Hematopoietic multipotent progenitor cell treated with erythropoietin and hydrocortisone succinate and interleukin-3 and kit ligand, for 15 days (in vitro differentiated cells): ENCODE data around the gene ASTN1.

Source experiments
- DNase-seq: peaks from one replicate; pipeline ENCODE4 v3.0.0-alpha.2; 2015; ENCODE audit warnings: low spot score

The ASTN1 gene

GRCh38 chr1:177035586-177035985 lies 128.9 kb downstream of the ASTN1 start:
- DNase-seq, result no peak

- no peak for DNase-seq
Measured at GRCh38 chr1:177033628-177034027, 130.9 kb downstream of the ASTN1 start.

- no peak for DNase-seq
Measured at GRCh38 chr1:177032434-177032833, 132.1 kb downstream of the ASTN1 start.

GRCh38 chr1:177024623-177025022 lies 139.9 kb downstream of the ASTN1 start:
- DNase-seq, result no peak

- no peak for DNase-seq
Measured at GRCh38 chr1:177023726-177024125, 140.8 kb downstream of the ASTN1 start.

GRCh38 chr1:177023249-177023648 lies 141.3 kb downstream of the ASTN1 start:
- no peak for DNase-seq

GRCh38 chr1:177021687-177022086 lies 142.8 kb downstream of the ASTN1 start:
- no peak for DNase-seq

- no peak for DNase-seq
Measured at GRCh38 chr1:177020851-177021589, 143.5 kb downstream of the ASTN1 start.

- no peak for DNase-seq
Measured at GRCh38 chr1:177017287-177017852, 147.1 kb downstream of the ASTN1 start.

- no peak for DNase-seq
Measured at GRCh38 chr1:177014325-177014724, 150.2 kb downstream of the ASTN1 start.

- no peak for DNase-seq
Measured at GRCh38 chr1:177012342-177012925, 152.1 kb downstream of the ASTN1 start.

- no peak for DNase-seq
Measured at GRCh38 chr1:177011508-177011907, 153.0 kb downstream of the ASTN1 start.

GRCh38 chr1:177010211-177010825 lies 154.2 kb downstream of the ASTN1 start:
- no peak for DNase-seq

- DNase-seq, result no peak
Measured at GRCh38 chr1:177008653-177009052, 155.9 kb downstream of the ASTN1 start.

- DNase-seq, result no peak
Measured at GRCh38 chr1:177007437-177008161, 156.9 kb downstream of the ASTN1 start.

GRCh38 chr1:177002891-177003290 lies 161.6 kb downstream of the ASTN1 start:
- DNase-seq, result no peak

GRCh38 chr1:177001556-177001955 lies 163.0 kb downstream of the ASTN1 start:
- no peak for DNase-seq

- no peak for DNase-seq
Measured at GRCh38 chr1:176998183-176998795, 166.2 kb downstream of the ASTN1 start.

GRCh38 chr1:176996456-176997090 lies 167.9 kb downstream of the ASTN1 start:
- DNase-seq, result no peak

GRCh38 chr1:176994931-176995596 lies 169.4 kb downstream of the ASTN1 start:
- no peak for DNase-seq

- DNase-seq, result no peak
Measured at GRCh38 chr1:176993587-176993986, 170.9 kb downstream of the ASTN1 start.
